WTC11 (cell line): ENCODE data around the gene GPC4. TPM values are rescaled to one million over a fixed set of nuclear protein-coding genes. Genes with fewer than 3 reads are reported as not detected.

Experiments used
- ATAC-seq: fragments of 200-7000 bp; cut with Tn5 transposase; 2 replicates; pipeline ENCODE4 v1.10.0; 2021; ENCODE audit warnings: mild to moderate bottlenecking, moderate library complexity
- CTCF ChIA-PET: fragments of 300-600 bp; sonication (Branson Sonifier 250); formaldehyde crosslinking; loops from one replicate; lab custom pipeline; 2021; ENCODE audit warnings: antibody characterized with exemption; lab: Charles Lee
- POLR2A ChIA-PET: fragments of 350-600 bp; sonication (Branson Sonifier 250); formaldehyde crosslinking; loops from one replicate; lab custom pipeline; 2021; ENCODE audit warnings: antibody characterized with exemption; lab: Charles Lee
- DNase-seq: peaks from one replicate; pipeline ENCODE4 v3.0.0; 2021; ENCODE audit warnings: low spot score
- H3K27ac Mint-ChIP-seq: 2 replicates; pipeline ENCODE4 v1.8.0; 2021; ENCODE audit warnings: mixed read lengths
- H3K27me3 Mint-ChIP-seq: 2 replicates; pipeline ENCODE4 v1.8.0; 2021; ENCODE audit warnings: low read depth, mild to moderate bottlenecking, moderate library complexity, mixed read lengths
- H3K36me3 Mint-ChIP-seq: 2 replicates; pipeline ENCODE4 v1.8.0; 2021; ENCODE audit warnings: mixed read lengths
- H3K4me1 Mint-ChIP-seq: 2 replicates; pipeline ENCODE4 v1.8.0; 2022; ENCODE audit warnings: mixed read lengths
- H3K4me3 Mint-ChIP-seq: 2 replicates; pipeline ENCODE4 v1.8.0; 2021; ENCODE audit warnings: mild to moderate bottlenecking, moderate library complexity, mixed read lengths
- H3K9me3 Mint-ChIP-seq: 2 replicates; pipeline ENCODE4 v1.8.0; 2021; ENCODE audit warnings: mixed read lengths
- ARID4B ChIP-seq: sonication (generic); formaldehyde crosslinking; IDR thresholded peaks from 2 replicates; pipeline ENCODE4 v1.8.0; 2023; ENCODE audit warnings: missing genetic modification reagents, mild to moderate bottlenecking, borderline replicate concordance
- ATF6 ChIP-seq: sonication (generic); formaldehyde crosslinking; IDR thresholded peaks from 2 replicates; pipeline ENCODE4 v1.8.1; 2023; ENCODE audit warnings: mild to moderate bottlenecking, missing genetic modification reagents
- CTCF ChIP-seq: fragments of 200-600 bp; IDR thresholded peaks from 2 replicates; pipeline ENCODE4 v1.8.0; 2022; ENCODE audit warnings: antibody characterized with exemption
- E2F4 ChIP-seq: sonication (generic); formaldehyde crosslinking; IDR thresholded peaks from 2 replicates; pipeline ENCODE4 v1.8.1; 2022; ENCODE audit warnings: low read depth, mild to moderate bottlenecking, moderate library complexity, missing genetic modification reagents, borderline replicate concordance
- ELF4 ChIP-seq: sonication (generic); formaldehyde crosslinking; IDR thresholded peaks from 2 replicates; pipeline ENCODE4 v1.8.1; 2022; ENCODE audit warnings: low read depth, mild to moderate bottlenecking, moderate library complexity, missing genetic modification reagents
- FOXJ3 ChIP-seq: sonication (generic); formaldehyde crosslinking; IDR thresholded peaks from 2 replicates; pipeline ENCODE4 v1.9.0; 2021; ENCODE audit warnings: missing genetic modification reagents, mild to moderate bottlenecking, borderline replicate concordance
- FOXP4 ChIP-seq: sonication (generic); formaldehyde crosslinking; IDR thresholded peaks from 2 replicates; pipeline ENCODE4 v1.8.0; 2022; ENCODE audit warnings: mild to moderate bottlenecking, missing genetic modification reagents
- GTF2I ChIP-seq: fragments of 250-450 bp; sonication (Bioruptor Pico); conservative IDR thresholded peaks from 2 replicates; pipeline ENCODE4 v1.4.0; 2021; ENCODE audit warnings: mild to moderate bottlenecking
- MLX ChIP-seq: sonication (generic); formaldehyde crosslinking; IDR thresholded peaks from 2 replicates; pipeline ENCODE4 v1.8.1; 2023; ENCODE audit warnings: mild to moderate bottlenecking, missing genetic modification reagents, moderate library complexity
- NFATC4 ChIP-seq: fragments of 250-450 bp; sonication (Bioruptor Pico); IDR thresholded peaks from 2 replicates; pipeline ENCODE4 v1.9.0; 2021; ENCODE audit warnings: mild to moderate bottlenecking
- NR1H2 ChIP-seq: sonication (generic); formaldehyde crosslinking; IDR thresholded peaks from 2 replicates; pipeline ENCODE4 v1.9.0; 2021; ENCODE audit warnings: mild to moderate bottlenecking, moderate library complexity, missing genetic modification reagents
- PRDM15 ChIP-seq: sonication (generic); formaldehyde crosslinking; IDR thresholded peaks from 2 replicates; pipeline ENCODE4 v1.8.0; 2022; ENCODE audit warnings: missing genetic modification reagents
- PREB ChIP-seq: sonication (generic); formaldehyde crosslinking; IDR thresholded peaks from 2 replicates; pipeline ENCODE4 v1.8.1; 2022; ENCODE audit warnings: mild to moderate bottlenecking, missing genetic modification reagents, moderate library complexity, borderline replicate concordance
- SOX15 ChIP-seq: fragments of 250-450 bp; sonication (Bioruptor Pico); IDR thresholded peaks from 2 replicates; pipeline ENCODE4 v1.9.0; 2021; ENCODE audit warnings: mild to moderate bottlenecking
- ZNF263 ChIP-seq: sonication (generic); formaldehyde crosslinking; IDR thresholded peaks from 2 replicates; pipeline ENCODE4 v1.8.1; 2022; ENCODE audit warnings: low read depth, mild to moderate bottlenecking, moderate library complexity, missing genetic modification reagents
- ZNF396 ChIP-seq: fragments of 250-450 bp; sonication (Bioruptor Pico); IDR thresholded peaks from 2 replicates; pipeline ENCODE4 v1.8.0; 2021; ENCODE audit warnings: mild to moderate bottlenecking, moderate library complexity, borderline replicate concordance
- total RNA-seq: library from RNA; stranded (reverse); gene quantifications from 3 replicates; pipeline ENCODE4 v1.2.3, GENCODE V29; 2021

The GPC4 gene
- total RNA-seq, 1 experiment from 2014 or later = 144 TPM

- TF ChIP-seq GTF2I (CRISPR knock-in tag) (no peak), ELF4 (CRISPR knock-in tag) (no peak), ZNF396 (CRISPR knock-in tag) (no peak), CTCF (no peak), E2F4 (no peak), MLX (CRISPR knock-in tag) (no peak), PRDM15 (CRISPR knock-in tag) (no peak), PREB (no peak), ZNF263 (CRISPR knock-in tag) (no peak), FOXP4 (CRISPR knock-in tag) (no peak), NR1H2 (CRISPR knock-in tag) (no peak)
- TF ChIP-seq, all 79 proteins: peak for 0
Measured at GRCh38 chrX:133346026-133346425, 69.3 kb downstream of the GPC4 start (continued).

GRCh38 chrX:133339566-133339965 is 75.7 kb downstream of the GPC4 start:
- no peaks in the 10 kb centered on the region for H3K27me3 Mint-ChIP-seq
- H3K36me3 Mint-ChIP-seq = peaks cover 16% of the 10 kb centered on the region

More at GRCh38 chrX:133339566-133339965, 75.7 kb downstream of the GPC4 start:
- no peak overlapping the region for H3K27ac Mint-ChIP-seq
- no peak for DNase-seq
- TF ChIP-seq ARID4B (CRISPR knock-in tag) (no peak), NFATC4 (no peak), GTF2I (CRISPR knock-in tag) (no peak), SOX15 (no peak), FOXJ3 (CRISPR knock-in tag) (no peak), ATF6 (CRISPR knock-in tag) (no peak)
- POLR2A ChIA-PET = no interaction called here
- no peak for ATAC-seq
- no peak overlapping the region for H3K4me3 Mint-ChIP-seq
- no peaks in the 10 kb centered on the region for H3K9me3 Mint-ChIP-seq
- H3K4me1 Mint-ChIP-seq = peaks cover 55% of the 10 kb centered on the region
- CTCF ChIA-PET = interaction anchor here (0.6 kb wide), 1 partner anchor 380 kb away, joined by 3 read pairs; no protein-coding TSS in a partner anchor
